GM12891 (cell line): Measurements from ENCODE around the gene MACO1.

Experiments
- PAX5 ChIP-seq: IDR thresholded peaks from 2 replicates; pipeline ENCODE4 v1.6.1; 2011; ENCODE audit warnings: low read length, moderate library complexity, mild to moderate bottlenecking; ENCODE audit not compliant: insufficient read depth, severe bottlenecking
- POLR2A ChIP-seq: IDR thresholded peaks from 2 replicates; pipeline ENCODE4 v1.6.1; 2011; ENCODE audit warnings: low read depth, low read length, control low read depth

DNA sequence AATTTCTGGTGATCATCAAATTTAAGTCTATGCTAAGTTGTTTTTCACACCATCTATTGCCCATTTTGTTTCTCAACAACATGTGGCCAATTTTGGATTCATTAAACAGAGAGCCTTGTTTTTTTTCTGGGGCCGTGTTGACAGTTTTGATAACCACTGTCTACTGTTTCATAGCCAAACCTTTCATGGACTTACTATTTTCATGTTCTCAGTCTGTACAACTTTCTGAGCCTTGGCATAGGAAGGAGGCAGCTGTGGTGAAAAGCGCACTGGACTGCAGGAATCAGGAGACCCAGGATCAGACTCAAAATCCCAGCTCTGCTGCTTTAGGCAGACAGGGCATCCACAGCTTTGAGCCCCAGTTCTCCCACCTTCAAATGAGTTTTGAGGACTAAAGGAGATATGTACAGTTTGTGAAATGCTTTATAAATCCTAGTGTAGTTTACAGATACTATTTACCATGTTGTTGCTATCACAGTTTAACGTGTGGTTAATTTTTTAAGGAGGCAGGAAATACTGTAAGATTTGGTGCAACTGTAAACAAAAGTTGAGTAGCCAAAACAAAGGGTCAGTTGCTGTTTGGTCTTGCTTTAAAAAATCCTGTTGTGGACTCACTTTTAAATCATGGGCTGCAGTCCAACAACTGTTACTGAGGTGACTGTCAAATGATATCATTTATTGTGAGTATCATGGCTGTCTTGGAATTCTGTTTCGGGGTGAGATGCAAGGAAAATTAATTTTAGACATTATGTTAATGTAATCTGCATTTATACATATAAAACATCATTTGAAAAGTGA, 2.9 kb downstream of the MACO1 start:
- TF ChIP-seq PAX5: no peak
- no peak for TF ChIP-seq POLR2A
